NCI-H2081 treated with DMSO at 0.1 percent for 48 hours (cell line): Measurements from ENCODE around the gene HECW1.

ENCODE experiments used
- DNase-seq: peaks from one replicate; lab custom pipeline; 2025; lab: John Stamatoyannopoulos, UW

Gene HECW1

DNA sequence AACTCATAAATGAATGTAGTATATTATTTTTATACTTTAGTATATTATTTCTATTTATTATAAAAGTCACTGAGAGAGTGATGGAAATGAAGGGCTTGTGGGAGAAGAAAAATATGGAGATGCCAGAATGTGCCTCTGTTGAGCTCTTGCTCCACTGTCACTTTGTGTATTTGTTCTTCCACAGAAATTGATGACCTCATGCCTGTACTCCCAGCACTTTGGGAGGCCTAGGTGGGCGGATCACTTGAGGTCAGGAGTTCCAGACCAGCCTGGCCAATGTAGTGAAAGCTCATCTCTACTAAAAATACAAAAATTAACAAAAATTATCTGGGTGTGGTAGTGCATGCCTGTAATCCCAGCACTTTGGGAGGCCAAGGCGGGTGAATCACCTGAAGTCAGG is 394.0 kb downstream of the HECW1 start:
- no peak for DNase-seq

- DNase-seq: no peak
Observed at GRCh38 chr7:43508461-43508860, 396.0 kb downstream of the HECW1 start.

GRCh38 chr7:43509906-43510305 is 397.5 kb downstream of the HECW1 start:
- no peak for DNase-seq

DNA sequence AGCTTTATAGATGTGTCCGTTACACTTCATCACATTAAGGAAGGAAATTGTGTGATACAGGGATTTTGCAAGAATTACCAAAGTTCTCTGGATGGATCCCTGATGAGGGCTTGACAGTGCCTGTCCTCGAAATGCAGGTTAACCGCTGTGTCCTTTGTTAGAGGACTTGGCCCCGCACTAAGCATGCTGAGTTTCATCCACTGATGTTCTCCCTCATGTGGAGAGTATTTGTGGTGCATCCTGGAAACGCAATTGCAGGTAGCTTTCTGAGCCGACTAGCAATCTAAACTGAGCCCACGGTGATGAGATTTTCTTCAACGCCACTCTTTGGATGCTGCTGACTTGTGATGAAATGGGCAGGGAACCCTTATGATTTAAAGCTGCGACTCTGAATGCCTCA is 398.6 kb downstream of the HECW1 start:
- DNase-seq: no peak

DNA sequence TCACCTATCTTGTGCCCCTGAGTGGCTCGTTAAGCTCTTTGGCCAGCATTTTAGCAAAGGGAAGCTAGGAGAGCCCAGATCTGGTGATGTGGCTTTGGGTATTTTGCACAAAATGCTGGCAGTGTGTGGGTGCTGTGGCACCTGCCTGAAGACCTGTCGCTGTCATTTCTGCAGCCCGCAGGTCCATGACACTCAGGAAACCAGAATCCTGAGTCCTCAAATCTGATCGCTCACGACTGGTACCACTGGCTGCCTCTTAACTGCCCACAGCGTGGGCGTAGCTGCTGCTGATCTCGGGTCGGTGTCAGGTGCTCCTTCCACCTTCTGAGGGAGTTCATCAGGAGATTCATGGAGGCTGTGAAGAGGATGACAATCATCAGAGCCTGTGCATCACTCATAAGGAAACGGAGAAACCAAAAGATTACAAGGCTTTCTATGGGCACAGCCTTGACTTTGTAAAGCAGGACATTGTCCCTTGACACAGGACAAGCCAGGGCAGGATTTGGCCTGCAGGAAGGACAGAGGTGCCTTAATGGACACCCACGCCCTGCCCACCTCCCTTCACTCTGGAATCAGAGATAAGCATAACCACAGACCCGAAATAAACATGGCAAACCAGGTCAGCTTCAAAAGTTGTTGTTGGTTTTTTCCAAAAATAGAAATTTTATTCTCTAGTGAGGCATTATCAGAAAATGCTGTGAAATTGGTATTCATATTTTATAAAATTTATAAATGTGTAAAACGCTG is 399.5 kb downstream of the HECW1 start:
- DNase-seq: no peak

DNA sequence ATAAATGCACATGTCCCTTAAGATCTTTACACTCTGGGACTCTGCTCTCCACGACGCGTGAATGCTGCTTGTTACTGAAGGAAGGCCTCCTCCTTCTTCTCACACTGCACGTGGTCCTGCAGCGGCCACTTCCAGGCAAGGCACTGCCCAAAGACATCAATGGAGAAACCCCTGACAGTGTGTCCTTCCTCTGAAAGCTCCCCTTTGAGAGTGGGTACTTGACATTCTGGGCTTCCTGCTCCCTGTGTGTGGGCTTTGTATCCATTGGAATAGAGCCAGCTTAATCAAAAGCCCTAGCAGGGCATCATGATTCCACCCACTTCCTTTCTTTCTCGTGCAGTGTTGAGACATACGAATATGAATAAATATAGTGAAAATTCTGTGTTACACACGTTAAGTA is 400.8 kb downstream of the HECW1 start:
- DNase-seq: no peak

DNA sequence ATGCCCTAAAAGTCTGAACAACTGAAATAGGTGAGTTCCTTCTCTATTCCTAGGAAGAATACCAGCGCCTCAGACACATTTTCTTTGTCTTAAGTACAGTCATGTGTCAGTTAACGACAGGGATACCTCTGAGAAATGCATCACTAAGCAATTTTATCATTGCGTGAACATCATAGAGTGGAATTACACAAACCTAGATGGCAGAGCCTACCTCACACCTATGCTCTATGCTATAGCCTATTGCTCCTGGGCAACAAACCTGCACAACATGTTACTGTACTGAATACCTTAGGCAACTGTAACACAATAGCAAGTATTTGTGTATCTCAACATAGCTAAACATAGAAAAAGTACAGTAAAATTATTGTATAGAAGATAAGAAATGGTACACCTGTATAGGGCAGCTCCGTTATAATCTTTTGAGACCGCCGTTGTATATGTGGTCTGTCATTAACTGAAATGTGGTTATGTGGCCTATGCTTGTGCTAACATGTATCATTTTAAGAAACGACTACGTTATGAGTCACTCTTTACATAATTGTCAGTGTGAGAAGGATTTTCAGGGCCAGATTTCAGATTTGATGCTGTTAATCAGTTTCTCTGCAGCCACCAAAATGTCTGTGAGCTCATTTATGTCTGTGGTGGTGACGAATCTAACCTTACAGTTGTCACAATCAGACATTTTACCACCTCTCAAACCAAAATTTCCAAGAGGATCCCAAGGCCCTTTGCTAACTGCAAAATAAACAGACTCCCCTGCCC is 404.3 kb downstream of the HECW1 start:
- DNase-seq: no peak

DNA sequence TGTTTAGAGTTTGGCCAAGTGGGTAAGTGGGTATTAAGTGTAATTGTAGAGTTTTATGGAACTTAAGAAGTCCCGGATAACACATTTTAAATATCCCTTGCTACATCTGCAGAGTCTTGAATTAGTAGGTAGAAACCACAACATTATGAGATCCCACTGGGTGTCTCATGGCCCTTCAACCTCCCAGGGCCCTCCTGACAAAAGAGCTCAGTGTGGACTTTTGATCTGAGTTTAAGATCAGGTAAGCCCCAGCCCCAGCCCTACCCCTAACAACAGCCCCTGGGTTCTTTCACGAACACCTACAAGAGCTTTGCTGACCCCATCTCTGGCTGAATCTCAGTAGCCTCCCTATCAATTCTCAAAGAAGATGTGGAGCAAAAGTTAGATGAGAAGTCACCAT is 405.0 kb downstream of the HECW1 start:
- no peak for DNase-seq

DNA sequence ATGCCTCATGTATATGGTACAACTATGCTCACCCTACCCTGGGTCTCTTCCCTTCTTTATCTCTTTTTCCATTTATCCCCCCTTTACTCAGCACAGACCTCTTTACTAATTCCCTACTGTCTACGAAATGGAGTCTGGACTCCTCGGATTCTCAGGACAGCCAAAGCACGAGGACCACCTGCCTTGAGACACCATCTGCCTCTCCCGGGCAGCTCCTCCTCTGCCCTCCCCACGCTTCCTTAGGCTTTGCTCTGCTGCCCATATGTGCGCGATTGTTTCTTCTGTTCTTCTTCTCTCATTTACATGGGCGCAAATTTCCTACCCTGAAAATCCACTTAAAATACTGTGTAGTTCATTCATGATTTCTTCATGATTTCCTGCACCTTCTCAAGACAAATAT is 407.8 kb downstream of the HECW1 start:
- no peak for DNase-seq

DNA sequence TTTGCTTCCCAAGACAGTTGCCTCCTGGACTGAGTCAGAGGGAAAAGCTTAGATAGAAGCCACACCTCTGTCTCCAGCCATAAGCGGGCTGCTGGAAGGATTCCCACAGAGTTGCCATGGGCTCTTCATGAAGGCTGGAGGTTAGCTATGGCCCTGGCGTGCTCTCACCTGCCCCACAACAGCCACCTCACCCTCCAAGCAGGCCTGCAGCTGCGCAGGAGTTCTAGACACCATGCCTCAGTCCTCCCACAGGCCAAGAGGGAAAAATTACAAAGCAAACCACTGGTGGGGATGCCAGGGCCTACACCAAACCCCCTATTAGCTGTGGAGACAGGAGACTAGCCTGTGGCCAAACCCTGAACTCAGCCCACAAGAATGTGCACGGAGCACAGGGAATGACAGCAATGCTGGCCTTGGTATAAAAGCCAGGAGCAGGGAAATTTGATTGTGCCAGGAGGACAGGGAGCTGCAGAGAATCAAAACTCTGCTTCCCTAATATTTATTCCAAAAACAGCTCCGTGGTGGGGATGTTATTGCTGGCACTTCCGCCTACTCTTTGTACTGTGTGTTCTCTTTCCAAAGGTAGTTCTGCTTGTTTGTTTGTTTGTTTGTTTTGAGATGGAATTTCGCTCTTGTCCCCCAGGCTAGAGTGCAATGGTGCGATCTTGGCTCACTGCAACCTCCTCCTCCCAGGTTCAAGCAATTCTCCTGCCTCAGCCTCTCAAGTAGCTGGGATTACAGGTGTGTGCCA is 410.1 kb downstream of the HECW1 start:
- DNase-seq: no peak

GRCh38 chr7:43528576-43529354 is 416.3 kb downstream of the HECW1 start:
- DNase-seq: no peak

DNA sequence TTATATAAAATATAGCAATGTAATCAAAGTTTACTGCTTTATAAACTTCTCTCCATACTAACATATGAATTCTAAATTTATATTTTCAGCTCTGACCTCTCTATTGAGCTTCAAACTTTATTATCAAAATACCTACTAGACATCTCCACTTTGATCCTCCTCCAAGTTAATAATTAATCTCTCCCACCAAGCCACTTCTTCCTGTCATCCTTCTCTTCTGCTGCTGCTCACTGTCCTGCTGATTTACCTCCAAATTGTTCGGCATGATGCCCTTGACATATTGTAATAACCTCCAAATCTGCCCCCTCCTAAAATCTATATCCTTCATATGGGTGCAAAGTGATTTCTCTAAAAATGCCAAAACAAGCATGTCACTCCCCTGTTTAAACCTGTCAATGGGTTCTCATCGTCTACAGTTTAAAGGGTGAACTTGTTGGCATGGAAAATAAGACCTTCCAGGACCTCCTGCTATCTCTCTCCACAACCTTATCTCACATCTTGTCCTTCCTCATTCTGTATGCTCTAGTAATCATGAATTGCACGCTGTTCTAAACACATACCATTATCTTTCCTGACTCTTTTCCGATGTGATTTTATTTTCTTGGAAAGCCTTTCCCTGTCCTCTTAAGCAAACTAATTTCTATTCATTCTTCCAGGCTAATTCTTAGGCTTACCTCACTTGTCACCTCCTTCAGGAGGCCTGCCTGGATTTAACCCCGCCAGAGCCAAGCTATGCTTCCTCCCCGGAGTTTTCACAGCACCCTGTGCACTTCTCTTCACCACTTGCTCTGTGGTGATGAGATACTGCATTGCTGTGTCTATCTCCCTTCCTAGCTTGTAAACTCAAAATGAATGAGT is 418.3 kb downstream of the HECW1 start:
- no peak for DNase-seq

GRCh38 chr7:43531700-43532099 is 419.3 kb downstream of the HECW1 start:
- no peak for DNase-seq

DNA sequence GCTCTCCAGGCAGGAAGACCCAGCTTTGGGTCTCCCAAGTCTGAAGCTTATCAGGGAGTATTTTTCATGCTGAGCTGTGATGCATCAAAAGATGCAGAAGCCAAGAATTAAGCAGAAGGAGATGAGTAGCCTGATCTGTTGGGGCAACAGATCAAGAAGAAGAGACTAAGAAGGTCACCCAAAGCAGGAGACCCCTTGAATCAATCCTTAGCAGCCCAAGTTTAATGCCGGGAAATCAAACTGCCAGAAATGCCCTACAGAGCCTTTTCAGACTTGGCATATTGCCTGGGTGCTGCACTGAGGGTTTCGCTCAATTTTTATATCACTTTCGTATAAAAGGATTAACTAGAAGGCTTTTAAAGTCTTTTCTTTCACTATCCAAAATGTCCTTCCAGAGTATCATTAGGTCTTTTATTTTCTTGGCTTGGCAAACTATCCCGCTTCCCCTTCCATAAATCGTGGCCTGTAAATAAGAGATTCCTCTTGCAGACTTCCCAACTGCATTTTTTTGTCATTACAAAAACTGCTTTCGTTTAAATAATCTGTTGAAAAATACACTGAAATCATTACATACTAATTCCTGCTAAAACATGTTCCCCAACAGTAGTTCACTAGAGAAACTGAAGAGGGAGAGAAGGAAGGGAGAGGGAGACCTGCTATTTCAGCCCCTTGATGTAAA is 421.5 kb downstream of the HECW1 start:
- no peak for DNase-seq

GRCh38 chr7:43535031-43535451 is 422.6 kb downstream of the HECW1 start:
- no peak for DNase-seq

DNA sequence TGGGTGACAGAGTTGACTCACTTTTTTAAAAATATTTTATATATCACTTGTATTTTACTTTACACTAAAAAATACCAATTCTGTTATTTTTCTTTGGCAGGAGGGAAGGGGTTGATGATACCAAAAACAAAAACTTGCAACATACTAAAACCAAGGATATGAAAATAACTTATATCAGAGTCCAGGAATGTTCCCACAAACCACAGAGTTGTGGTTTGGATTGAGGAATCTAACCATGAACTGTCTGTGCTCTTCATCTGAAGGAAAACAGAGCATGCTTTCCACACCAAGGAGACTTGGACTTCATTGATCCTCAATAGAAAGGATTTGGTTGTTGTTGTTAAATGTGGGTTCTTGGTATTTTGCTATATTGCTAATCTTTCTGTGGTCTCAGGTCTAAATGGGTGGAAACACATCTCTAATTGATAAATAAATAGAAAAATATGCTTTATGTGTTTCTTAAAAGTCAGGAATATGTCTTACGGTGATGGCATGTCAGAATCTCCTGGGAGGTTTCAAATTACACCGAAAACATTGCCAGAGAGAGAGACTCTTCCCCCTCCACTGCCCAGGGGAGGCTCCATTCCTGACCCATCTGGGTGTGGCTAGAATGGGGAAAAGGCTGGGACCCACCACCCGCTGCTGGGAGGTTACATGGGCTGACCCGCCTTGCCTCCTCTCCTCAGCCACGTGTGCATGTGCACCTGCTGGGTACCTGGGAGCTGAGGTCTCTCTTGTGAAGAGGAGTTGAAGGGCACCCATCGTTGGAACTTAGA is 423.6 kb downstream of the HECW1 start:
- no peak for DNase-seq

DNA sequence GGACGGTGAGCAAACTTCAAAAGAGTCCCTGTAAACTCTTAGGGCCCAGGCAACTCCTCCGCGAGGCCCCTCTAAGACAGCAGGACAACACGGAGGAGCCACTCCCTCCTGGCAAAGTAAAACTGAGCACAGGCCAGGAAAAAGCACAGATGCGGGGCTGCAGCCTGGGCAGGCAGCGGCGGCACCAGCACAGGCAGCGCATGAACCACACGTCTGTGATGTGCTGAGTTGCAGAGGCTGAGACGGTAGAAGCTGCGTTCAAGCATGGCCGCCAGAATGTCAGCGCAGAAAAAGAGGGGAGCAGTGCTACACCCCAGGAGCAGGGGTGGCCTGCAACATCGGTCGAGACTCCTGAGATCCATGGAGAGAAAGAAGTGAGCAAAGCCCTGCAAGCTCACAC is 424.3 kb downstream of the HECW1 start:
- no peak for DNase-seq

GRCh38 chr7:43537765-43538403 is 425.4 kb downstream of the HECW1 start:
- DNase-seq: no peak

DNA sequence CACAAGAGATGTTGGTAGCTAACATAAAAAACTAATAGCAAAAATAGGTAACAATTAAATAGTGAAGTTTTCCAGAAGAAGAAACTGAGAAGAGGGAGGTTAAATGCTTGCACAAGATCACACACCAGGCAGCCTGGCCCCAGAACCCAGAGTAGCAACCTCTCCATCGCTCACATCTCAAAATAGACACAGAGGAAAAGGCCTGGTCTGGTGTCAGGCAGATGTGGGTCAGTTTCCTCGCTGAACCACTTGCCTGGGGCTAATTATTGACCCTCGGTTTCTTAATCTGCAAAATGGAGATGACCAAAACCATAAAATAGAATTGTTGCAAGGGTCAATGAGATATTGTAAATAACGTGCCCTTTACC is 425.9 kb downstream of the HECW1 start:
- no peak for DNase-seq
